ENCODE results near the gene RPS14.
"Not testable (repeated sequence)": the region's sequence is repeated elsewhere in the genome, so short reads cannot be mapped to it uniquely, and the experiment has no call there.

The RPS14 gene

GRCh38 chr5:150479416-150479815 is 29.9 kb upstream of the RPS14 start:
- no peak for DNase-seq

GRCh38 chr5:150476568-150476967 is 27.0 kb upstream of the RPS14 start:
- not testable (repeated sequence) for DNase-seq

DNA sequence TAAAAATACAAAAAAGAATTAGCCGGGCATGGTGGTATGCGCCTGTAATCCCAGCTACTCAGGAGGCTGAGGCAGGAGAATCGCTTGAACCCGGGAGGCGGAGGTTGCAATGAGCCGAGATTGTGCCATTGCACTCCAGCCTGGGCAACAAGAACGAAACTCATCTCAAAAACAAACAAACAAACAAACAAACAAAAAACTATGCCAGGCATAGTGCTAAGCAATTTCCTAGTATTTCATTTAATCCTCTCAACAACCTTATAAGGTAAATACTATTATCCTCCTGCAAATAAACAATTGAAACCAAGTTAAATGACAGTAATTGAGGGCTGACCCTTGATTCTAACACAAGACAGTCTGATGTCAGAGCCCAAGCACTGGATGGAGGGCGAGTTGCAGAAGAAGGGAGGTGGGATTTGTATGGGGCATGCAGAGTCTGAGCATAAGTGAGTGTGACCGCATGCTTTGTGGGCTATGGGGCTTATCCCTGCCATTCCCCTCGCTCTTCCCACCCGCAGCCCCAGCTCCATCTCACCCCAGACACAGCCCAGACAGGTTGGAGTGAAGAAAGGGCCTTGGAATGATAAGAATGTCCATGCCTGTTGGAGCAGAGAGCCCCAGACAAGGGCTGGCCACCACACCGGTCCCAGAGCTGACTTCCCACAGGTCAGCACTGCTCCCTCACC is 24.3 kb upstream of the RPS14 start:
- no peak for DNase-seq

GRCh38 chr5:150469718-150470469 is 20.4 kb upstream of the RPS14 start:
- no peak for DNase-seq

DNA sequence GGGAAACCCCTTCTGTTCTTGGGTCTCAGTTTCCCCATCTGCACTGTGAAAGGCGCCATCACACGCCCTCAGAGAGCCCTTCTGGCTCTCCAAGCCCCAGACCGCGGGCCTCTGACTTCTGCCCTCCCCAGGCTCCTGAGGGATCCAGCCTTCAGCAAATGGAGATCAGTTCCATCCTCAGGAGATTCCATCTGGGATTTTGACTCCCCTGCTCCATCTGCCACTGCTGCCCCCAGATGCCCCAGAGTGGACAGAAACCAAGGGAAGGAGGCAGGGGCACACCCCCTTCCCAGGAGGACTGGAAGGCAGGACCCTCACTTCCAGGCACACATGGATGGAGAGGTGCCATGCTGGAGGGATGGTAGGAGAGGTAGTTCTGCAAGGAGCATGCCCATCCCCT is 18.7 kb upstream of the RPS14 start:
- DNase-seq = no peak

DNA sequence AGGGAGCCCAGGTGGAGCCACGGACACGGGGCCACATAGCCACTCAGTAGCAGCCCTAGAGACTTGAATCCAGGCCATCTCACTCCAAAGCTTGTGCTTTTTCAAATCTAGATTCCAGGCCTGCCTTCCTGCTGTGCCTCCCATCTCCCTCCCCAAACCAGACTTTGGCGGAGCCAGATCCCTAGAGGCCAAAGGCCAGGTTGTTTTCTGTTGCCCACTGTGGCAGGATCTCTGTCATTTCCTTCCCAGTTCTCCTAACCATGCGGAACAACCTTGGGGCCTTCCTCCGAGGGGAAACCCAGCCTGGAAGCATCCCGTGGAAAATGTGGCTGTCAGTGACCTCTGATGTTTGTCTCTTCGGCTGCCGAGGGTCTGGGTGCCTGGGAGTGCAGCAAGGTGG is 16.4 kb upstream of the RPS14 start:
- no peak for DNase-seq

- DNase-seq = no peak
These were observed 15.0 kb upstream of the RPS14 start for GRCh38 chr5:150464554-150465012.

GRCh38 chr5:150461231-150461630 is 11.7 kb upstream of the RPS14 start:
- no peak for DNase-seq

DNA sequence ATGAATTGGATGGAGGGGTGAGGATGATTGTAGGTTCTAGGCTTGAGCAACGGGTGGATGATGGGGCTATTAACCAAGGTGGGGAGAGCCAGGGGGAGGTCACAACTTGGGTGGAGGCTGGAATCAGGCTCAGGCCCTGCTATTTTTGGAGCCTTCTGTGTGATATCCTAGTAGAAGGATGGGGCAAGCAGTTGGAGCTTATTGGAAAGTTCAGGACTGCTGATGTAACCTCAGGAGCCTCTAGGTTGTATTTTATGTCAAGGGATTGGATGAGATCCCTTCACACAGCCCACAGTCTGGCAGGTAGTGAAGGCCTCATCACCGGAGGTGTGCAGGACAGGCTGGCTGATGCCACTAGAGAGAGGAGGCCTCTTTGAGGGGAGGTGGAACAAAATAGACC is 11.2 kb upstream of the RPS14 start:
- no peak for DNase-seq

DNA sequence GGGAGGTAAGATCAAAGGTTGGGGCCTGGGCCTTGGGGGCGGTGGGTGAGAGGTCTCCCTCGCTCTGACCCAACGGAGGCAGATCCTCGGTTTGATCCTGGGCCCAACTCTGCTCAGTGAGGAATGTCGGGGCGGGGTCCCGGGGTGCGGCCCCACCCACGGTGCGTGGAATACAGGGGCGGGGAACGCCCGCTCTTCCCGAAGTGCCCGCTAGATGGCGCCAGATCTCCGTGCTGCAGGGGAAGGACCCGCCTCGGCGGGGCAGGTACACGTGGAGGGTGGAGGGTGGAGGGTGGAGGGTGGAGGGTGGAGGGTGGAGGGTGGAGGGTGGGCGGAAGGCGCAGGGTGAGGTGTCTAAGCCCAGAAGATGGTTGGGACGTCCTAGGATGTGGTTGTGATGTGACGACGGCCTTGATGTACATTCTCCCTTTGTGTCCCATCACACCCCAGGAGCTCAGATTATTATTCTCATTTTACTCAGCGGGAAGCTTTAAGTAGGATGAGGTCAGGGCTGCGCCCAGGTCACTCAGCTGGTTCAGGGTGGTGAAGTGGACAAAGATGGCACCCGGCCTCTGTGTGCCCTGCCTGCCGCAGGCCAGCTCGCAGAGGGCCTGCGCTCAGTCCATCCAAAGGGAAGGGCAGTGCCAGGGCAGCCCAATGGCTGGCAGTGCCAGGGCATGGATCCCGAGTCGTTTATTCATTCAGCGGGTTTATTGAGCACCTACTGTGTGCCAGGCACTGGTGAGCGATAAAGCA is 9.4 kb upstream of the RPS14 start:
- peak; percentile 82 to 91 for DNase-seq

- no peak for DNase-seq
These were observed 8.2 kb upstream of the RPS14 start for GRCh38 chr5:150457562-150458240.

DNA sequence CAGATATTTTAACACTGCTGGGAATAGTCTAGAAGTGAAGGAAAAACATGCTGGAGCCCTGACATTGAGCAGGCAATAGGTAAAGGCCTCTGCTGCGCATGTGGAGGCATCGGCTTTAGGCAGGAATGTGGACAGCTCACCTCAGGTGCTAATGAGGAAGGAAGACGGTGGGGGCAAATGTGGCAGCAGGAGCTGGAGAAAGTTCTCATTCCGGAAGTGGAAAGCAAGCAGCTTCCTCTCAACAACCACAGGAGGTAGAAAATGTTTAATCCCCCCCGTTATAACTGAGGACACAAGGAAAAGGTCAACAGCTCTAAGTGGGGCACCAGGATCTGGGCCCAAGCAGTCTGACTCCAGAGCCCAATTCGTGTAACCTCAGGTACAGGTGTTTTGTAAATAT is 7.6 kb upstream of the RPS14 start:
- no peak for DNase-seq

GRCh38 chr5:150454492-150455229 is 5.1 kb upstream of the RPS14 start:
- DNase-seq = no peak

GRCh38 chr5:150454027-150454426 is 4.5 kb upstream of the RPS14 start:
- not testable (repeated sequence) for DNase-seq

- DNase-seq = no peak
These were observed 3.4 kb upstream of the RPS14 start for GRCh38 chr5:150452914-150453313.

DNA sequence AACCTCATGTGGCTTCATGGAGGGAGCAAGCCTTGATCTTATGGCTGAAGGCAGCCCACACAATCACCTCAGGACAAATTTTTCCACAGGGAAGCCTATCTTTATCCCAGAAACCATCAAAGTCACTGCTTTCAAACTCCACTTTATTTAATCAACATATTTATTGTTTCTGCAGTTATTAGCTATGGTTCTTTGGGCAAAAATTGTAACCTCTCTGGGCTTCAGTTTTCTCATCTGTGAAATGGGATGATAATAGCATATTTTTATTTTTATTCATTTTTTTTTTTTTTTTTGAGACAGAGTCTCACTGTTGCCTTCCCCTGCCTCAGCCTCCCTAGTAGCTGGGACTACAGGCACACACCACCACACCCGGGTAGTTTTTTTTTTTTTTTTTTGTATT is 2.1 kb upstream of the RPS14 start:
- DNase-seq = no peak

DNA sequence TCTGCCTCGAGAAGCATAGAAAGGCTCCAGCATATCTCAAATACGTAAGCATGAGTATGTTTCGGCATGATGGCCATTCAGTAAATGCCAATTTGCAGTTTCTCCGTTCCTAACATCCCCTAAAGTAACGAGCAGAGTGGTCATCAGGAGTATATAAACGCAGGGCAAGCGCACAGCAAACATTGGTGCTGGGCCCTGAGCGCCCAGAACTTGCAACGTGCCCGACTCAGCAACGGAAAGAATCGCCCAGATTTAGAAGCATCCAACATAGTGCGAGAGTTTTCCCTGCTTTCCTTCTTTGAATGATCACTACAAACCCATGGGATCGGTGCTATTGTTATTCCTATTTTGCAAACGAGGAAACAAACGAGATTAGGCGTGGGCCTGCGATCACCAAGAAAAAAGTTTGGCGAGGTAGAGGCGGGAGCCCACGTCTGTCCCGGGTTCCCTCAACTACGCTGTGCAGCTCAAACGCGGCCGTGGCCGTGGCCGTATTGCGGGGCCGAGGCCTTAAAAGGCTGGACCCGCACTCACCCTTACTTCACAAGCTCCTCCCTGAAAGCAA is 505 bp downstream of the RPS14 start:
- DNase-seq = no peak

DNA sequence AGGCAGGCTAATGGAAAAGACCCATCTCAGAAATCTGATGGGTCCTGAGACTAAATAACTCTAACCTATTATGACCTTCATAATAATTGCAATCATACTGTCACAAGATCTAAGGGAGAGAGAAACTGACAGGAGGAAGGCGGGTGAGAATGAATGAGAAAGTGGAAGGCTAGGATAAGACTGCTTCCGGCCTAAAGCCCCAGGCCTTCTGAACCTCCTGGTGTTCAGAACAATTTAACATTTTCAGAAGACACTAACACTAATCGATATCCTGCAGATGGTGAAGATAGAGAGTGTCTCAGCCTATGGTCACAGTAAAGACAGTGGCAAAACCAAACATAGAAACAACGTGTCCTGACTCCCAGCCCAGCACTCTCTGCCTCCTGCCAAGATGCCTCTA is 1.2 kb downstream of the RPS14 start:
- no peak for DNase-seq

DNA sequence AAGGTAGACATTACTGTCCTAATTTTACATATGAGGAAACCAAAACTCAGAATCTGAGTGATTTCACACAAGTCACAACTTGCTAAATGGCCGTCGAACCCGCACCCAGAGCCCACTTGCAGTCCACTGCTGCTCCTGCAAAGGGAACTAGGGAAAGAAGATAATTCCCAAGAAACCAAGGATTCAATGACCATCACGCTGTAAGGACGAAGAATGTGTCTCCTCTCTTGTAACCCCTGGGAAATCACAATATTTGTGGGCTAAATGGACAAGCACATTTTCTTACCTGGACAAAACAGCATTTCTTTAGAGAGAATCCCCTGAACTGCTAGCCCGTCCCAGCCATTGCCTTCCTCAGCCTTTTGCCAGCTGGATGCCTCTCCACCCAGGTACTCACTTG is 2.4 kb downstream of the RPS14 start:
- DNase-seq = no peak

- no peak for DNase-seq
These were observed 3.0 kb downstream of the RPS14 start for GRCh38 chr5:150446583-150446982.

- DNase-seq = no peak
These were observed 3.5 kb downstream of the RPS14 start for GRCh38 chr5:150446088-150446487.

DNA sequence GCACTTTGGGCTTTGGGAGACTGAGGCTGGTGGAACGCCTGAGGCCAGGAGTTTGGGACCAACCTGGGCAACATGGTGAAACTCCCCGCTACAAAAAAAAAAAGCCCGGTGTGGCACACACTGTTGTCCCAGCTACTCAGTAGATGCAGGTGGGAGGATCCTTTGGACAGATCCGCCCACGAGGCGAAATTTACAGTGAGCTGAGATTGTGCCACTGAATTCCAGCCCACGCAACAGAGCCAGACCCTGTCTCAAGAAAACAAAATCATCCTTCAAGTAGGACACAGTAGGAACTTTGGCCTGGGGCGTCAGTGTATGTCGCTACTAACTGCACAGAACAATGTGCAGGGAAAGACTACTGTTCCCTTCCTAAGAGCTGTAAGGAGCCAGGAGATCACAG is 4.8 kb downstream of the RPS14 start:
- no peak for DNase-seq

All from stimulated activated CD4-positive, alpha-beta T cell treated with anti-CD3 and anti-CD28 coated beads, Interleukin-4, amount 100 ng/mL, for 4 hours (primary cell).